ENCODE measurements around the gene DAZAP1.

DAZAP1 gene

GRCh38 chr19:1441677-1442438, 34.5 kb downstream of the DAZAP1 start:
- Histone ChIP-seq H3K4ac (ENCODE audit: low read length) (no peak overlapping the region), H3K79me1 (ENCODE audit: low read depth, low read length) (peaks cover 21% of the 10 kb centered on the region), H3K36me3 (replicated peaks in 1 of 2; ENCODE audit: control insufficient read depth in 2 of 2, insufficient read depth in 2 of 2, low read length in 2 of 2) (peaks cover 30 to 43% of the 10 kb centered on the region in 2 donors), H3K4me3 (ENCODE audit: low read length in 2 of 2) (no peak overlapping the region), H4K91ac (ENCODE audit: low read depth, low read length, poor library complexity) (no peak overlapping the region), H2BK15ac (ENCODE audit: low read length) (no peak overlapping the region), H3K9ac (ENCODE audit: low read depth, low read length, poor library complexity) (no peak overlapping the region), H4K8ac (ENCODE audit: low read depth, low read length) (no peak overlapping the region), H2BK5ac (ENCODE audit: low read length) (no peak overlapping the region), H3K4me1 (ENCODE audit: control insufficient read depth in 2 of 2, insufficient read depth in 1 of 2, low read depth in 1 of 2, low read length in 2 of 2) (peaks cover 6 to 7% of the 10 kb centered on the region in 2 donors), H3K9me3 (replicated peaks in 1 of 2; ENCODE audit: control insufficient read depth in 2 of 2, insufficient read depth in 1 of 2, low read depth in 1 of 2, low read length in 2 of 2) (peaks cover 0 to 2% of the 10 kb centered on the region in 2 donors), H2BK12ac (ENCODE audit: low read length) (no peak overlapping the region), H3K4me2 (ENCODE audit: insufficient read depth, low read length, poor library complexity, severe bottlenecking) (no peak overlapping the region), H2AFZ (ENCODE audit: low read length) (no peak overlapping the region), H3K18ac (ENCODE audit: low read length) (no peak overlapping the region), H3K14ac (ENCODE audit: low read length) (no peak overlapping the region), H3K27me3 (ENCODE audit: control insufficient read depth in 3 of 3, insufficient read depth in 3 of 3, low read depth in 1 of 3, low read length in 3 of 3) (peaks cover 0 to 4% (median 0%) of the 10 kb centered on the region in 3 experiments), H3K23ac (ENCODE audit: low read depth, low read length, poor library complexity) (no peak overlapping the region), H2AK5ac (ENCODE audit: low read depth, low read length) (no peak overlapping the region), H2BK120ac (ENCODE audit: low read depth, low read length) (no peak overlapping the region), H3K27ac (replicated peaks; ENCODE audit: low read length) (no peak overlapping the region)
- no peak for DNase-seq (ENCODE audit: low spot score)
- WGBS, 2 donors (ENCODE audit: extremely low coverage in 2 of 2, insufficient read length in 2 of 2, insufficient replicate concordance in 1 of 2), result no CpG with 5 or more reads among the region's 25 CpGs

- DNase-seq (ENCODE audit: low spot score), result peak; percentile 80
- Histone ChIP-seq H4K8ac (ENCODE audit: low read depth, low read length) (no peak overlapping the region), H3K14ac (ENCODE audit: low read length) (no peak overlapping the region), H3K23ac (ENCODE audit: low read depth, low read length, poor library complexity) (peak overlapping the region; percentile 89), H3K18ac (ENCODE audit: low read length) (peak overlapping the region; percentile 95), H3K9me3 (replicated peaks in 1 of 2; ENCODE audit: control insufficient read depth in 2 of 2, insufficient read depth in 1 of 2, low read depth in 1 of 2, low read length in 2 of 2) (peaks cover 0 to 2% of the 10 kb centered on the region in 2 donors), H3K4me2 (ENCODE audit: insufficient read depth, low read length, poor library complexity, severe bottlenecking) (peak overlapping the region; percentile 95), H3K9ac (ENCODE audit: low read depth, low read length, poor library complexity) (peak overlapping the region; percentile 60), H2AK5ac (ENCODE audit: low read depth, low read length) (peak overlapping the region; percentile 1), H3K27ac (replicated peaks; ENCODE audit: low read length) (no peak overlapping the region), H2BK5ac (ENCODE audit: low read length) (peak overlapping the region; percentile 5), H3K4me1 (ENCODE audit: control insufficient read depth in 2 of 2, insufficient read depth in 1 of 2, low read depth in 1 of 2, low read length in 2 of 2) (peaks cover 15 to 23% of the 10 kb centered on the region in 2 donors), H2BK15ac (ENCODE audit: low read length) (peak overlapping the region; percentile 78), H2BK120ac (ENCODE audit: low read depth, low read length) (no peak overlapping the region), H4K91ac (ENCODE audit: low read depth, low read length, poor library complexity) (no peak overlapping the region), H3K4me3 (ENCODE audit: low read length in 2 of 2) (peak overlapping the region; percentile 60 to 77), H2AFZ (ENCODE audit: low read length) (peak overlapping the region; percentile 98), H2BK12ac (ENCODE audit: low read length) (no peak overlapping the region), H3K79me1 (ENCODE audit: low read depth, low read length) (peaks cover 7% of the 10 kb centered on the region), H3K27me3 (ENCODE audit: control insufficient read depth in 3 of 3, insufficient read depth in 3 of 3, low read depth in 1 of 3, low read length in 3 of 3) (peaks cover 0 to 14% (median 0%) of the 10 kb centered on the region in 3 experiments), H3K4ac (ENCODE audit: low read length) (no peak overlapping the region), H3K36me3 (replicated peaks in 1 of 2; ENCODE audit: control insufficient read depth in 2 of 2, insufficient read depth in 2 of 2, low read length in 2 of 2) (peaks cover 23 to 30% of the 10 kb centered on the region in 2 donors)
- WGBS, 2 donors (ENCODE audit: extremely low coverage in 2 of 2, insufficient read length in 2 of 2, insufficient replicate concordance in 1 of 2), result no CpG with 5 or more reads among the region's 70 CpGs
These were observed 38.0 kb downstream of the DAZAP1 start for GRCh38 chr19:1445185-1445931.

DNA sequence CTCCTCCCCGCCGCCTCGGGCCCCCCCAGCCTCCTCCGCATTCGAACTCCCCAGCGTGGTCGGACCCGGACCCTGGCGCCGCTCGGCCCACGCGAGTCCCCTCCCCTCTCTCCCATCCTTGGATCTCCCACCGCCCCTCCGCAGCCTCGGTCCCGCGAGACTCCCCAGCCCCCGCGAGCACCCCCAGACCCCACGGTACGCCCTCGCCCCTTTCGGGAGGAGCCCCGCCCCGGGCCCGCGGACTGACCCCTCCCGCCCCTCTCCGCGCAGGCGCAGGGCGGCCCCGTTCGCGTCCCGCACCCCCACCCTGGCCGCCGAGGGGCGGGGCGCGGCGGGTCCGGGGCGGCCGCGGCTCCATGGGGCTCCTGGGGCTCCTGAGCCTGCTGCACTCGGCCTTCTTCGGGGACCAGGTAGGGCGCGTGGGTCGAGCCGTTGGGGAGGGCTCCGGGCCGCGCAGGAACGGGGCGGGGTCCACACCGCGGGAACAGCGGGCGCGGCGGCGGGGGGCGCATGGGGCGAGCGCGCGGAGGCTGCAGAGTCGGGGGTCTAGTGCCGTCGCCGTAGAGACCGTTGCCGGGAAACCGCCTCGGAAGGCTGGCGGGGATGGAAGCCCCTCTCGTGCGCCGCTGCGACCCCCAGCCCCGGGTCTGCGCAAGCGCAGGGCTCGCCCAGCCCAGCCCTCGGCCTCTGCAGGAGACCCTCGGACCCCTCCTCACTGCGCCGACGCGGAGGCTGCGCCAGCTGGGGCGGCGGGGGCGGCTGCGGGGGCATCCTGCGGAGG, 38.7 kb downstream of the DAZAP1 start:
- Histone ChIP-seq H2BK5ac (ENCODE audit: low read length) (no peak overlapping the region), H3K4ac (ENCODE audit: low read length) (no peak overlapping the region), H3K4me2 (ENCODE audit: insufficient read depth, low read length, poor library complexity, severe bottlenecking) (peak overlapping the region; percentile 95), H3K9me3 (replicated peaks in 1 of 2; ENCODE audit: control insufficient read depth in 2 of 2, insufficient read depth in 1 of 2, low read depth in 1 of 2, low read length in 2 of 2) (no peaks in the 10 kb centered on the region), H3K23ac (ENCODE audit: low read depth, low read length, poor library complexity) (peak overlapping the region; percentile 11), H3K36me3 (replicated peaks in 1 of 2; ENCODE audit: control insufficient read depth in 2 of 2, insufficient read depth in 2 of 2, low read length in 2 of 2) (peaks cover 16 to 22% of the 10 kb centered on the region in 2 donors), H2AFZ (ENCODE audit: low read length) (peak overlapping the region; percentile 98), H3K14ac (ENCODE audit: low read length) (no peak overlapping the region), H2BK120ac (ENCODE audit: low read depth, low read length) (no peak overlapping the region), H3K4me3 (ENCODE audit: low read length in 2 of 2) (peak overlapping the region; percentile 60 to 81), H3K4me1 (ENCODE audit: control insufficient read depth in 2 of 2, insufficient read depth in 1 of 2, low read depth in 1 of 2, low read length in 2 of 2) (peaks cover 23 to 30% of the 10 kb centered on the region in 2 donors), H4K91ac (ENCODE audit: low read depth, low read length, poor library complexity) (no peak overlapping the region), H3K27ac (replicated peaks; ENCODE audit: low read length) (no peak overlapping the region), H3K18ac (ENCODE audit: low read length) (peak overlapping the region; percentile 95), H4K8ac (ENCODE audit: low read depth, low read length) (no peak overlapping the region), H3K27me3 (ENCODE audit: control insufficient read depth in 3 of 3, insufficient read depth in 3 of 3, low read depth in 1 of 3, low read length in 3 of 3) (peaks cover 0 to 14% (median 0%) of the 10 kb centered on the region in 3 experiments), H3K79me1 (ENCODE audit: low read depth, low read length) (peaks cover under 1% of the 10 kb centered on the region), H2BK15ac (ENCODE audit: low read length) (peak overlapping the region; percentile 69), H3K9ac (ENCODE audit: low read depth, low read length, poor library complexity) (peak overlapping the region; percentile 86), H2BK12ac (ENCODE audit: low read length) (no peak overlapping the region), H2AK5ac (ENCODE audit: low read depth, low read length) (peak overlapping the region; percentile 1)
- DNase-seq (ENCODE audit: low spot score), result peak; percentile 78
- WGBS, 2 donors (ENCODE audit: extremely low coverage in 2 of 2, insufficient read length in 2 of 2, insufficient replicate concordance in 1 of 2), result no CpG with 5 or more reads among the region's 99 CpGs
